GM18505 (cell line): ENCODE data around the gene GLOD5.

Experiments used
- ATAC-seq: cut with Tn5 transposase; IDR thresholded peaks from one replicate; pipeline ENCODE4 v1.9.1; 2021; ENCODE audit not compliant: unreplicated experiment
- POLR2A ChIP-seq: IDR thresholded peaks from 4 replicates; pipeline ENCODE4 v1.6.1; 2011; ENCODE audit warnings: borderline replicate concordance; ENCODE audit not compliant: insufficient read depth, insufficient read length; ENCODE audit errors: extremely low read depth

The GLOD5 gene

DNA sequence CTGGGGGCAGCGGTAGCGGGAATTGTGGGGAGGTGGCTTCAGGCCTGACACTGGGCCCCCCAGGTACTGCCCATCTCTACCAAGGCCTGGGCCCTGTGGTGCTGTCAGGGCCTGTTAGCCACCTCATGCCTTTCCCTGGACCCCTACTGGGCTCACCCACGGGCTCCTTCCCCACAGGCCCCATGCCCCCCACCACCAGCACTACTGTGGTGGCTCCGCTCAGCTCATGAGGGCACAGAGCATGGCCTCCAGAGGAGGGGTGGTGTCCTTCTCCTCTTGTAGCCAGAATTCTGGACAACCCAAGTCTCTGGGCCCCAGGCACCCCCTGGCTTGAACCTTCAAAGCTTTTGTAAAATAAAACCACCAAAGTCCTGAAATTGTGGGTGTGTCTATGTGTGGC is 32.4 kb downstream of the GLOD5 start:
- no peak for ATAC-seq
- no peak for TF ChIP-seq POLR2A

- TF ChIP-seq POLR2A: no peak
- ATAC-seq: no peak
Observed at GRCh38 chrX:48794340-48794910, 32.9 kb downstream of the GLOD5 start.

GRCh38 chrX:48794911-48795515 is 33.5 kb downstream of the GLOD5 start:
- TF ChIP-seq POLR2A: no peak
- ATAC-seq: no peak

DNA sequence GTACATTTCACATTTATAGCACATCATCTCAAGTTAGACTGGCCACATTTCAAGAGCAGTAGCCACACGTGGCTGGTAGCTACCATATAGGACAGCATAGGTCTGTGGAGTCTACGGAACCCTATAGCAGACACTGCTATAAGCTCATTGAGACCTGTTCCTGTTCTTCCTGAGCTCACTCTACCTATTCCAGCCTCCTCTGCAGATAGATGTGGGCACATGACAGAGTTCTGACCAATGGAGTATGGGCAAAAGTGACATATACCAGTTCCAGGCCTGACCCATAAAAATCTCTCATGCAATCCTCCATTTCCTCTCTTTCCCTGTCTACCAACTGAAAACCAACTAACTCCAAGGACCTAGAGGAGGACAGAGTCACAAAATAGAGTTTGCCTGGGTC is 36.8 kb downstream of the GLOD5 start:
- no peak for ATAC-seq
- TF ChIP-seq POLR2A: no peak

DNA sequence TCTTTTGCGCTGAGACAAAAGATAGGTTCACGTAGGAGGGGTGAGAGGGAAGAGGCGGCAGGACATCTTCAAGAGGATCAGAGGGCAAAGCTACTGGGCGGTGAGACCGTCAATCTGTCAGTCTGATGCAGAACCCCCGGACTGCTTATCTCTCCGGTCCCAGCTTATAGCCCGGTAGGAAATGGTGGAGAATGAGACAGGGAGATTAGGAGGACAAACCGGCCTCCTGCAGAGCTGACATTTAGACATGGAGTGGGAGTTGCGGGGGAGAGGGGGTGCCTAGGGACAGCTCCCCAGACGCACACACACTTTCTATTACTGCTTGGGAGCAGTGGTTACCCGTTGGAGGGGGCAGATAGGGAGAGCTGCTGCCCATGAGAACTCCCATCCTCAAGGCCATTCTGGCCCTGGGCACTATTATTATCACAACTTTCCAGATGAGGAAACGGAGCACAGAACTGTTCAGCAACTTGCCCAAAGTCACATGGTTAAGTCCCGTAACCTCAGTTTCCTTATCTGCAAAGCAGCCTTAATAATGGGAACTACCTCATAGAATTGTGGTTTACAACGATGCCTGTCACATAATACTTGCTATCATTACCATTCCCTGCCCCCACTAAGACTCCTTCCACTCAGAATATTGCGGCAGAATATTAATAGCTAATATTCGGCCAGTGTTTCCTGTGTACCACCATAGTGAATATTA is 39.2 kb downstream of the GLOD5 start:
- no peak for ATAC-seq
- TF ChIP-seq POLR2A: no peak

GRCh38 chrX:48801280-48802088 is 39.9 kb downstream of the GLOD5 start, which contains the start of gene HDAC6:
TSS of gene HDAC6 (plus strand) at chrX:48802067. CDS start at chrX:48802693, 626 bp downstream.
- TF ChIP-seq POLR2A: peak; percentile 64
- ATAC-seq: peak; percentile 83

DNA sequence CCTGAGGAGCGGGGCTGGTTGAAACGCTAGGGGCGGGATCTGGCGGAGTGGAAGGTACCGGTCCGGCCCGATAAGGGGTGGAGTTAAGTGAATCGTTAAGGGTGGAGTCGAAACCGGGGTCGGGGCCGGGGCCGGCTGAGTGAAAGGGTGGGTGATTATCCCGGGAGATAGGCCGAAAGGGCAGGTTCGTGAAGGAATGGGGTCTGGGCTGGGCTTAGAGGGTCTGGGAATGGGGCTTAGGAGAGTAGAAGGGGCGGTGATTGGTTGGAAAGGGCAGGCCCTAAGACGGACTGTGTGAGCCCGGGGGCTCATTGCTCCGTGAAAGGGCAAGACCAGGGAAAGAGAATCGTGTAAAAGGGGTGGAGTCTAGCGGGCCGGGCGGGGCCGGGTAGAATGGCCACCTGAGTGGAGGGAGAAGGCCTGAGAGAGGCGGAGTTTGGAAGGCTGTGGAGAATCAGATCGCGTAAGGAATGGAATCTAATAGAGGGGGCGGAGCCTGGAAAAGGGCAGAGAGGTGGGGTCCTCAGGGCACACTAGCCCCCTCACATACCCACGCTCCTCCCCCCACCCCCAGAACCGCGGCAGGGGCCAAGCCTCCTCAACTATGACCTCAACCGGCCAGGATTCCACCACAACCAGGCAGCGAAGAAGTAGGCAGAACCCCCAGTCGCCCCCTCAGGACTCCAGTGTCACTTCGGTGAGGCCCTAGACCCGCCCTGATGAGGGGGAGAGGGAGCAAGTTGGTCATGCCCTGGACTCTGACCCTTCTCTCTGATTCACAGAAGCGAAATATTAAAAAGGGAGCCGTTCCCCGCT is 40.8 kb downstream of the GLOD5 start:
- peak; percentile 68 for TF ChIP-seq POLR2A
- peak; percentile 35 for ATAC-seq

- no peak for TF ChIP-seq POLR2A
- ATAC-seq: no peak
Observed at GRCh38 chrX:48802905-48803200, 41.3 kb downstream of the GLOD5 start.

- no peak for TF ChIP-seq POLR2A
- no peak for ATAC-seq
Observed at GRCh38 chrX:48806081-48806480, 44.5 kb downstream of the GLOD5 start.

GRCh38 chrX:48813644-48814043 is 52.1 kb downstream of the GLOD5 start:
- TF ChIP-seq POLR2A: no peak
- no peak for ATAC-seq

DNA sequence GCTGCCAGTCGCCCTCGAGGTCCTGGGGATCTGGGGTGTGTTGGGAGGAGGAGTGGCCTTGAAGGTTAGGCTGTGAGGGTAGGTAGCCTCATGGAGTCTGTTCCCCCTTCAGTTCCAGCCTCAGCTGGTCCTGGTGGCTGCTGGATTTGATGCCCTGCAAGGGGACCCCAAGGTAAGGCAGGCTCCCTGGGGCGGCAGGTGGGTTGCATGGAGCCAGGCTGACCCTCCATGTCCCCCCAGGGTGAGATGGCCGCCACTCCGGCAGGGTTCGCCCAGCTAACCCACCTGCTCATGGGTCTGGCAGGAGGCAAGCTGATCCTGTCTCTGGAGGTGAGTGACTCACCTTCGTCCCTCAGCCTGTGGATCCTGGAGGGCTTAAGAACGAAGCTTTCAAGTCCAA is 53.2 kb downstream of the GLOD5 start:
- TF ChIP-seq POLR2A: no peak
- no peak for ATAC-seq

DNA sequence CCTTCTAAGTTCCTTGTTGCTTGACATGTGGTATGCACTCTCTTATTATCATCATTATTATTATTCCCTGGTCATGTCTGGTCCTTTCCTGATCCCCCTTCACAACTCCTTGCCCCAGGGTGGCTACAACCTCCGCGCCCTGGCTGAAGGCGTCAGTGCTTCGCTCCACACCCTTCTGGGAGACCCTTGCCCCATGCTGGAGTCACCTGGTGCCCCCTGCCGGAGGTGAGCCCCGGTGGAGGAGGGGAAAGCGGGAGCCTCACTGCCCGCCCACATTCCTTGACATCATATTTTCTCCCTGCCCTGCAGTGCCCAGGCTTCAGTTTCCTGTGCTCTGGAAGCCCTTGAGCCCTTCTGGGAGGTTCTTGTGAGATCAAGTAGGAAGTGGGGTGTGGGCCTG is 53.7 kb downstream of the GLOD5 start:
- no peak for TF ChIP-seq POLR2A
- ATAC-seq: no peak
